Rectal smooth muscle tissue (tissue), 1 donor: ENCODE results near the gene RAPSN.

Experiments used
- H3K27ac ChIP-seq: one replicate; pipeline ENCODE4 v1.7.0; 2013; ENCODE audit warnings: low read depth, low read length, inconsistent platforms
- H3K27me3 ChIP-seq: one replicate; pipeline ENCODE4 v1.7.0; 2013; ENCODE audit warnings: low read length; ENCODE audit not compliant: control insufficient read depth, insufficient read depth
- H3K36me3 ChIP-seq: one replicate; pipeline ENCODE4 v1.7.0; 2013; ENCODE audit warnings: low read length; ENCODE audit not compliant: control insufficient read depth, insufficient read depth
- H3K4me1 ChIP-seq: one replicate; pipeline ENCODE4 v1.7.0; 2013; ENCODE audit warnings: low read length; ENCODE audit not compliant: control insufficient read depth, insufficient read depth
- H3K4me3 ChIP-seq: one replicate; pipeline ENCODE4 v1.7.0; 2013; ENCODE audit warnings: low read length
- H3K9ac ChIP-seq: one replicate; pipeline ENCODE4 v1.7.0; 2013; ENCODE audit warnings: low read length

RAPSN gene

GRCh38 chr11:47438721-47439120, 10.2 kb downstream of the RAPSN start:
- Histone ChIP-seq H3K9ac (no peak overlapping the region), H3K4me1 (no peaks in the 10 kb centered on the region), H3K36me3 (no peaks in the 10 kb centered on the region), H3K27ac (no peak overlapping the region), H3K27me3 (no peaks in the 10 kb centered on the region), H3K4me3 (no peak overlapping the region)

GRCh38 chr11:47437746-47438418, 11.1 kb downstream of the RAPSN start:
- H3K36me3 ChIP-seq, result no peaks in the 10 kb centered on the region
- no peak overlapping the region for H3K27ac ChIP-seq
- H3K9ac ChIP-seq, result no peak overlapping the region
- no peaks in the 10 kb centered on the region for H3K27me3 ChIP-seq
- no peaks in the 10 kb centered on the region for H3K4me1 ChIP-seq
- H3K4me3 ChIP-seq, result no peak overlapping the region

DNA sequence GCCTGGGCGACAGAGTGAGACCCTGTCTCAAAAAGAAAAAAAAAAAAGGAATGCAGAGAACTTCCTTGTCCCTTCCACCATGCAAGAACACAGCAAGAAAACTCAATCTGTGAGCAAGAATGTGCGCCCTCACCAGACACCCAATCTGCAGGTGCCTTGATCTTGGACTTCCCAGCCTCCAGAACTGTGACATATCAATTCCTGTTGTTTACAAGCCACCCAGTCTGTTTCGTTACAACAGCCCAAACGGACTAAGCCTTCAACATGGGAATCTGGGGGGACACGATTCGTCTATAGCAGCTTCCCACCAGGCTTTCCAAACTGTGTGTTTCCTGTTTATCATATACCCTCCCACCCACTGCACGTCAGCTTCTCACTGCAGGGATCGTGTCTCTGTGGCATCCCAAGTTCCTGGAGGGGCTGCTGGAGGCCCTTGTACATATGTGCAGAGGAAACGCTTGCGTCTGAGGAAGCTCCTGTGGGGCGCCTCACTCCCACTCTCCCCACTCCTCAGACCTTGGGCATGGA, 11.7 kb downstream of the RAPSN start:
- H3K27me3 ChIP-seq, result no peaks in the 10 kb centered on the region
- H3K9ac ChIP-seq, result no peak overlapping the region
- no peaks in the 10 kb centered on the region for H3K4me1 ChIP-seq
- H3K27ac ChIP-seq, result no peak overlapping the region
- H3K4me3 ChIP-seq, result no peak overlapping the region
- H3K36me3 ChIP-seq, result no peaks in the 10 kb centered on the region

DNA sequence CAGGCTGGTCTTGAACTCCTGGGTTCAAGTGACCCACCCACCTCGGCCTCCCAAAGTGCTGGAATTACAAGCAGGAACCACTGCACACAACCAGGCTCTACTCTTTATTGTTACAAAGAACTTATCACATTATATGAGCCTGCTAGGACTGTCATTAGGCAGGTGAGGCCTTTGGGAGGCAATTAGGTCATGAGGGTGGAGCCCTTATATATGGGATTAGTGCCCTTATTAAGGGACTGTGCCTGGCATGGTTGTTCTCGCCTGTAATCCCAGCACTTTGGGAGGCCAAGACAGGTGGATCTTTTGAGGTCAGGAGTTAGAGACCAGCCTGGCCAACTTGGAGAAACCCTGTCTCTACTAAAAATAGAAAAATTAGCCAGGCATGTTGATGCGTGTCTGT, 12.2 kb downstream of the RAPSN start:
- H3K4me3 ChIP-seq, result no peak overlapping the region
- H3K27me3 ChIP-seq, result no peaks in the 10 kb centered on the region
- no peaks in the 10 kb centered on the region for H3K4me1 ChIP-seq
- H3K27ac ChIP-seq, result no peak overlapping the region
- no peak overlapping the region for H3K9ac ChIP-seq
- no peaks in the 10 kb centered on the region for H3K36me3 ChIP-seq

DNA sequence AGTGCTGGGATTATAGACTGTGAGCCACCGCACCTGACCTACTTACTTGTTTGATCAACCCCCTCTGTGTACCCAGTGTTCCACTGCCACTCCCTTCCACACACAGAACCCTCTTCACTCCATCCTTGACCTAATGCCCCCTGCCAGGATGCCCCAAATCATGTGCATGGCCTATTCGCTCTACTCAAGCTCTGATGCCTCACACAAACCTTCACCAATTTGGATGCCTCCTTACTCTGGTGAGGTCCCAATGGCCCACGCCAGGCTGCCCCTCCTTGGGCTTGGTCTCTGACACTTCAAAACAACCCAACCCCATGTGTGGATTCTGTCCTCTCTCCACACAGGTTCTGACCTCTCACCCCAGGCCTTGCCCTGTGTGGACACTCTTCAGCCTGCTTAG, 13.2 kb downstream of the RAPSN start:
- Histone ChIP-seq H3K9ac (no peak overlapping the region), H3K36me3 (no peaks in the 10 kb centered on the region), H3K27ac (no peak overlapping the region), H3K4me1 (no peaks in the 10 kb centered on the region), H3K27me3 (no peaks in the 10 kb centered on the region), H3K4me3 (no peak overlapping the region)

GRCh38 chr11:47434011-47434786, 14.7 kb downstream of the RAPSN start:
- no peaks in the 10 kb centered on the region for H3K36me3 ChIP-seq
- no peak overlapping the region for H3K9ac ChIP-seq
- no peak overlapping the region for H3K4me3 ChIP-seq
- H3K27me3 ChIP-seq, result no peaks in the 10 kb centered on the region
- H3K4me1 ChIP-seq, result no peaks in the 10 kb centered on the region
- H3K27ac ChIP-seq, result no peak overlapping the region

GRCh38 chr11:47433157-47433556, 15.8 kb downstream of the RAPSN start:
- no peak overlapping the region for H3K27ac ChIP-seq
- no peak overlapping the region for H3K9ac ChIP-seq
- H3K27me3 ChIP-seq, result no peaks in the 10 kb centered on the region

GRCh38 chr11:47431356-47432083, 17.4 kb downstream of the RAPSN start:
- H3K4me1 ChIP-seq, result no peaks in the 10 kb centered on the region
- H3K27ac ChIP-seq, result no peak overlapping the region
- no peaks in the 10 kb centered on the region for H3K36me3 ChIP-seq
- no peaks in the 10 kb centered on the region for H3K27me3 ChIP-seq
- H3K9ac ChIP-seq, result no peak overlapping the region
- no peak overlapping the region for H3K4me3 ChIP-seq

More at GRCh38 chr11:47433157-47433556, 15.8 kb downstream of the RAPSN start:
- H3K4me1 ChIP-seq, result no peaks in the 10 kb centered on the region
- no peaks in the 10 kb centered on the region for H3K36me3 ChIP-seq
- H3K4me3 ChIP-seq, result no peak overlapping the region

GRCh38 chr11:47430524-47430923, 18.4 kb downstream of the RAPSN start:
- no peaks in the 10 kb centered on the region for H3K27me3 ChIP-seq
- no peak overlapping the region for H3K27ac ChIP-seq
- no peaks in the 10 kb centered on the region for H3K4me1 ChIP-seq
- H3K4me3 ChIP-seq, result no peak overlapping the region
- H3K36me3 ChIP-seq, result no peaks in the 10 kb centered on the region
- no peak overlapping the region for H3K9ac ChIP-seq

GRCh38 chr11:47426062-47426956, 22.6 kb downstream of the RAPSN start, which contains the start of gene PSMC3:
Gene PSMC3 (minus strand): TSS chr11:47426439. CDS start chr11:47426279, 160 bp downstream.
- H3K4me3 ChIP-seq, result peak within 1 kb of the TSS; percentile 97
- H3K9ac ChIP-seq, result peak within 1 kb of the TSS; percentile 93
- H3K27ac ChIP-seq, result peak within 1 kb of the TSS; percentile 95
- H3K27me3 ChIP-seq, result no peaks in the 10 kb centered on the region
- H3K36me3 ChIP-seq, result peaks cover 21% of the 10 kb centered on the region
- peaks cover 11% of the 10 kb centered on the region for H3K4me1 ChIP-seq

- H3K4me3 ChIP-seq, result peak overlapping the region; percentile 97
- peak overlapping the region; percentile 34 for H3K27ac ChIP-seq
- peaks cover 11% of the 10 kb centered on the region for H3K4me1 ChIP-seq
- H3K27me3 ChIP-seq, result no peaks in the 10 kb centered on the region
- peaks cover 21% of the 10 kb centered on the region for H3K36me3 ChIP-seq
- peak overlapping the region; percentile 93 for H3K9ac ChIP-seq
Measured at GRCh38 chr11:47425611-47426010, 23.3 kb downstream of the RAPSN start.
